Measurements from ENCODE around the gene CENPX.

The CENPX gene

GRCh38 chr17:82016875-82017459, 5.7 kb downstream of the CENPX start:
- in situ Hi-C loops (cut with MboI; ENCODE audit: low pct_unique_long_range_greater_than_20kb, low sequenced_read_pairs, unreplicated experiment) = no loop called here
- TF ChIP-seq CTCF (IDR thresholded peaks at IDR 0.05; ENCODE audit: extremely low read depth, insufficient read depth, missing control alignments) = no peak
- no peak for DNase-seq (ENCODE audit: low spot score)

GRCh38 chr17:82016061-82016874, 6.4 kb downstream of the CENPX start:
- no peak for DNase-seq (ENCODE audit: low spot score)
- in situ Hi-C loops (cut with MboI; ENCODE audit: low pct_unique_long_range_greater_than_20kb, low sequenced_read_pairs, unreplicated experiment) = no loop called here
- TF ChIP-seq CTCF (IDR thresholded peaks at IDR 0.05; ENCODE audit: extremely low read depth, insufficient read depth, missing control alignments) = no peak

- DNase-seq (ENCODE audit: low spot score) = no peak
- TF ChIP-seq CTCF (IDR thresholded peaks at IDR 0.05; ENCODE audit: extremely low read depth, insufficient read depth, missing control alignments) = no peak
- in situ Hi-C loops (cut with MboI; ENCODE audit: low pct_unique_long_range_greater_than_20kb, low sequenced_read_pairs, unreplicated experiment) = no loop called here
These were observed 7.2 kb downstream of the CENPX start for GRCh38 chr17:82015311-82015971.

GRCh38 chr17:82014971-82015310, 7.7 kb downstream of the CENPX start:
- no peak for DNase-seq (ENCODE audit: low spot score)
- in situ Hi-C loops (cut with MboI; ENCODE audit: low pct_unique_long_range_greater_than_20kb, low sequenced_read_pairs, unreplicated experiment) = no loop called here
- TF ChIP-seq CTCF (IDR thresholded peaks at IDR 0.05; ENCODE audit: extremely low read depth, insufficient read depth, missing control alignments) = no peak

GRCh38 chr17:82014432-82014831, 8.2 kb downstream of the CENPX start:
- no peak for DNase-seq (ENCODE audit: low spot score)
- no peak for TF ChIP-seq CTCF (IDR thresholded peaks at IDR 0.05; ENCODE audit: extremely low read depth, insufficient read depth, missing control alignments)
- in situ Hi-C loops (cut with MboI; ENCODE audit: low pct_unique_long_range_greater_than_20kb, low sequenced_read_pairs, unreplicated experiment) = no loop called here

- TF ChIP-seq CTCF (IDR thresholded peaks at IDR 0.05; ENCODE audit: extremely low read depth, insufficient read depth, missing control alignments) = no peak
- in situ Hi-C loops (cut with MboI; ENCODE audit: low pct_unique_long_range_greater_than_20kb, low sequenced_read_pairs, unreplicated experiment) = no loop called here
- no peak for DNase-seq (ENCODE audit: low spot score)
These were observed 8.8 kb downstream of the CENPX start for GRCh38 chr17:82013772-82014321.
